Measurements from ENCODE around the gene PIP4K2A.
A peak's percentile ranks its signal among the peaks of the same experiment; 100 is the strongest.

PIP4K2A gene

DNA sequence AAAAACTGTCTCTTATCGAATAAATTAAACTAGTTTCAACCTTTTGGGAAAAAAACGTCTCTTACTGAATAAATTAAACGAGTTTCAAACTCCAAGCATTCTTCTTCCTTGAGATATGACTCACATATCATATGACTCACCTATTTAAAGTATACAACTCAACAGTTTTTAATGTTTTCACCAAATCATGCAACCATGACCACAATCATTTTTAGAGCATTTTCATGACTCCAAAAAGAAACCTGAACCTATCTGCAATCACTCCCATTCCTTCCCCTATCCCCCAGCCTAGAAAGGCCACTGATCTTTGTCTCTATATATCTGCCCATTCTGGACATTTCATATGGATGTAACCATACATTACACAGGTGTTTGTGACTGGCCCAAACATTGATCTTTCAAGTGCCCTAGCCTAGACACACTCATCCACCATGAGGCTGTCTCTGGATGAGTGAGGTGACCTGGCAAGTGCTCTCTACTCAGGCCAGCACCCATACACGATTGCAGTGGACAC lies 115.3 kb downstream of the PIP4K2A start:
- no peak for DNase-seq (ENCODE audit: low read depth)

DNA sequence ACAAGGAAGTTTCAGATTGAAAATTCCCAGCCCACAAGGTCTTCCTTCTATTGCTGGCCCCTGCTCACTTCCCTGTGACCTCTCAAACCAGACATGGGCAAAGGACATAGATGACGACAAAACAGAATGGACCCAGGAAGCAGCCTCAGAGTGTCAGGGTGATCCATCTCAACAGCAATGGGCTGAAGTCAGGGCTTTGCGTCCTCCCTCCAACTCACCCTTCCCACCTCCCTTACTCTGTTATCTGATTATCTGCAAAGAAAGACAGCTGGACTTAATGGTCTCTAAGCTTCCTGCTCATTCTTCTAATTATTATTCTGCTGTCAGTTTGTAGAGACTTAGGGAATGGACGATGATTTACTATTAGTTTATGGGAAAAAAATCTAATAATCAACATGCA lies 115.9 kb downstream of the PIP4K2A start:
- DNase-seq (ENCODE audit: low read depth): no peak

DNA sequence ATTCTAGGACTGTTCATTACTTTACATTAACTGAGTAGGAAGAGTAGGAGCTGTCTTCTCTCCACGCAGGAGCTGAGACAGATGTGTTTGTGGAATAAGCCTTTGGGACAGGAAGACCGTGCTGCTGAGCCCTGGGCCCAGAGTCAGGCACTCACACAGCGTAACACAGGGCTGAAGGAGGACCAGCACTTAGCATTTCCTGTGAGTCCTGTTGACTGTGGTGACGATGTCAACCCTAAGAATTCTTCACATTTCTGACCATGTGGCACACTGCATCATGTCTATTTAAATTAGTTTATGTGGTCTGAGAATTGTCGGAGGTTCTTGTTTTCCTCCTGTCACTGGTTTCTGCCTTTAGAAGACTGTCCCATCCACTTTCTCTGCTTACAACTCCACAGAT lies 117.2 kb downstream of the PIP4K2A start:
- DNase-seq (ENCODE audit: low read depth): no peak

DNA sequence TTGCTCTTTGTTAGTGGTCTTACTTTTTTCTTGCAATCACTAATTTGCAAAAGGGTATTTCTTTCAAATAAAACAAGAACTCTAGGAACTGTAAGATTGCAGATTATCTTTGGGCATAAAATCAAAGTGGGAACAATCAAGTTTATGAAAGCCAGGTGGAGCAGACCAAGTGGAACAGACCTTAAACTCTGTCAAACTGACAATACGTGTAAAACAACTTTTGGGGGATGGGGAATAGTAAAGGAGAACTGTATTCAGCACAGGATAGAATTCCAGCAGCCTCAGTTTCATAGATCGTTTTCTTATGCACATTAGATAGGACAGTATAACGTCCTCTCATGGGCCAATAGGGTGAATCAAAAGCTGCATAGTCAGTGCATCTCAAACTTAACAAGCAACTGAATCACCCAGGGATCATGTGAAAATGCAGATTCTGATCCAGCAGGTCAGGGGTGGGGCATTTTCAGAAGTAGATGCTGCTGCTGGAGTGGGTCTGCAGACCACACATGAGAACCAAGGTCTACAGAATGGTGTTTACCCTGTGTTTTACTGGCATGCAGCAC lies 120.7 kb downstream of the PIP4K2A start:
- DNase-seq (ENCODE audit: low read depth): no peak

DNA sequence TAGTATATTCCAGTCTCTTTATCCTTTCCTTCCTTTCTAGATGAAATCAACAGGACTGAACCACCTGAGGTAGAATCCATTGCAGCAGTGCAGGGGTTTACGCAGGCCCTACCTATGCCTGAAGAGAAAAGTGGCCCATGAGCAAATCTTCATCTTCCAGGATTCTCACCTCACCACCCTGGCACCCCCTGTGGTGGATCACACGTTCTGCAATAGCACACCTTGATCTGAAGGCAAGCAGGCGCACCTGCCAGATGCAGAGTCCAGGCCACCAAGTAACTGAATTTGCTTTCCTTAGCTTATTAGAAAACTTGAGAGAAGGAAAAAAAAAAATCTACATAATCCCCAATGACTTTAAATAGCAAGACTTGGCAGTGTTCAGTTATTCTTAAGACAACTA lies 121.4 kb downstream of the PIP4K2A start:
- DNase-seq (ENCODE audit: low read depth): no peak

DNA sequence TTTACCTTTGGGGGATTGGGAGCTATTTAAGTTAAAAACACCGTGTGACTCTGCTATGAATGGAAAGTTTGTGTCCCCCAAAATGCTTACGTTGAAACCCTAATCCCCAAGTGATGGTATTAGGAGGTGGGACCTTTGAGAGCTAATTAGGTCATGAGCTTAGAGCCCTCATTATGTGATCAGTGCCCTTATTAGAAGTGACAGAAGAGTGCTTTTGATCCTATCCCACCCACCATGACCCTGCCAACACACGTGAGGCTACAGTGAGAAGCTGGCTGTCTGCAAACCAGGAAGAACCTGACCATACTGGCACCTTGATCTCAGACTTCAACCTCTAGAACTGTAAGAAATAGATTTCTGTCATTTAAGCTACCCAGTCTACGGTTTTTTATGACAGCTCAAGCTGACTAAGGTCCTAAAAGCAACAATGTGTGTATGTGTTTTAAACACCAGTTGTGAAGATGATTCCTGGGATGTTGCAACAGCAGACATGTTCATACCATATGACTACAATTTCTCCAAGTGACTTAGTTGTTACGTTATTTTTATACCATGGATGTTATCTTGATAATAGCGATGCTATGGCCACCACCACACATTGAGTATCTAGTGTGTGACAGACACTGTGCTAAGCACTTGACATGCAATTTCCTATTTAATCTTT lies 124.4 kb downstream of the PIP4K2A start:
- no peak for DNase-seq (ENCODE audit: low read depth)

DNA sequence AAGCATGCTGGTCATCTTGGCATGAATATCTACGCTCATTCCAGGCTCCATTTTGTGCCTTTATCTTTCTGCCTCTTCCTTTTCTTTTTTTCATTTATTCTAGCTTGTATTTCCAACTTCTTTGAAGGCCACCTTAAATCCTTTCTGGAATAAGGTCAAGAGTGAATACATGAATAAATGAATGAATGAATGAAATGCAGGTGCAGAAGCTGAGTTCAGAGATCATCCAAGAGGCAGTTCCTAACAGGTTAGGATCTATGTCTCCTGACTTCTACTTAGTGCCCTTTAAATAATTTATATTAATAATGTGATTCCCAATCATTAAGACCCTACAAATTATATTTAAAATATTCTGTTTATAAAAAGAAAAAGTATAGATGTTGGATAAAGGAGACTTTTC lies 125.9 kb downstream of the PIP4K2A start:
- no peak for DNase-seq (ENCODE audit: low read depth)

DNA sequence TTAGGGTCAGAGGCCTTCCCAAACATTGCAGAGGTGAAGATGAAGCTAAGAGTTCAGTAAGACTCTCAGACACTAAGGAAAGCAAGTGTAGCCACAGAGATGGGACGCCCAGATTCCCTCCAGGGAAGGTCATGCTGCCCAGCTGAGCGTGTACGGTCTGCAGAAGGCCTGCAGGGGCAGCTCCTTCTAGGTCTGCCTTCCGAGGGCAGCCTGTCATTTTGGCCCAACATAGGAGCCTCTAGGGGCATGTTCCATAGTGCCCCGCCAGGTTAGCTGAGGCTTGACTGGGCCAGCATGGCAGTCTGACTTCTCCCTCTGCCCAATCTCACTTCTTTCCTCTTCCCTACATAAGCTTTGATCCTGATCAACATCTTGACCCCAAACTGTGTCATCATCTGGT lies 130.7 kb downstream of the PIP4K2A start:
- no peak for DNase-seq (ENCODE audit: low read depth)

DNA sequence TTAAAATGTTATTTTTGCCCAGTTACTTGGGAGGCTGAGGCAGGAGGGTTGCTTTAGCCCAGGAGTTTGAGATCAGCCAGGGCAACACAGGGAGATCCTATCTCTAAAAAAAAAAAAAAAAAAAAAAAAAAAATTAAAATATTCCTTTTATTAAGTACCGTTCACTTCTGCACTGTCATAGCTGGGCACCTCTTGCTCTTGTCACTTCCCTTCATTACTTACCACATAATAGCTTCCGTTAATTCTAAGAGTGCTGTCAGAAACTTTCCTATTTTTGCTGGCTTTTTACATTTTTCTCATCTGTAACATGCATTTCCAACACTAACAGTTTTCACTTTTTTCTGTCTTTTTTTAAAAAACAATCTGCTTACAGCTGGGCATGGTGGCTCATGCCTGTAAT lies 132.9 kb downstream of the PIP4K2A start:
- DNase-seq (ENCODE audit: low read depth): no peak

DNA sequence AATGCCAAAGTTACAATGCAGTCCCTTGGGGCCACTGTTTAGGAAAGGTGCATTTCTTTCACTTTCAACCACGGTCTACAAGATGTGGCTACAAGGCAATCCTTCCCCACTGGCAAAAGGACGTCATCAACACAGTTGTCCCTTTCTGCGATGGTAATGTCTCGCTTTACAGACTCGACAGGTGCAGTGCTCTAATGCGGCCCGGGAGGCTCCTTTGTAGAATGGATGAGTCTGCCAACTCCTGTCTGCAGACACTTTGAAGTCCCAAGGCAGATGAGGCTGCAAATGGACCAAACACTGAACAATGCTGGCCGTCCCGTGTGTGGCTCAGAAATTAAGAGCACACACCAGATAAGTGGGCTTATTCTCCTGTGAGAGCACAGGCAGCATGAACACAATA lies 133.7 kb downstream of the PIP4K2A start:
- DNase-seq (ENCODE audit: low read depth): no peak

DNA sequence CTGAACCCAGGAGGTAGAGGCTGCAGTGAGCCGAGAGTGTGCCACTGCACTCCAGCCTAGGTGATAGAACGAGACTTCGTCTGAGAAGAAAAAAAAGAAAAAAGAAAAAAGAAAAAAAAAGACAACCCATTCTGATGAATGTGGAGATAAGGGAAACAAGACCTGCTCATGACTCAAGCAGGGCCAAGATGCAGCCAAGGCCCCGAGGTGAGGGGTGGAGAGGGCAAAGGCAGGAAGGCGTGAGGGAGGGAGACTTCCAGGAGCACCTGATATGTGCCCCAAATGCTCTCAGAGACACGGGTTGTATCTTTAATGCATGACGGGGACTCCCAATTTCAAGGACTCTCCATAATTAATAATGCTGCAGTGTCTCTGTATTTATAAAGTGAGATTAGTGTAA lies 134.6 kb downstream of the PIP4K2A start:
- DNase-seq (ENCODE audit: low read depth): no peak

DNA sequence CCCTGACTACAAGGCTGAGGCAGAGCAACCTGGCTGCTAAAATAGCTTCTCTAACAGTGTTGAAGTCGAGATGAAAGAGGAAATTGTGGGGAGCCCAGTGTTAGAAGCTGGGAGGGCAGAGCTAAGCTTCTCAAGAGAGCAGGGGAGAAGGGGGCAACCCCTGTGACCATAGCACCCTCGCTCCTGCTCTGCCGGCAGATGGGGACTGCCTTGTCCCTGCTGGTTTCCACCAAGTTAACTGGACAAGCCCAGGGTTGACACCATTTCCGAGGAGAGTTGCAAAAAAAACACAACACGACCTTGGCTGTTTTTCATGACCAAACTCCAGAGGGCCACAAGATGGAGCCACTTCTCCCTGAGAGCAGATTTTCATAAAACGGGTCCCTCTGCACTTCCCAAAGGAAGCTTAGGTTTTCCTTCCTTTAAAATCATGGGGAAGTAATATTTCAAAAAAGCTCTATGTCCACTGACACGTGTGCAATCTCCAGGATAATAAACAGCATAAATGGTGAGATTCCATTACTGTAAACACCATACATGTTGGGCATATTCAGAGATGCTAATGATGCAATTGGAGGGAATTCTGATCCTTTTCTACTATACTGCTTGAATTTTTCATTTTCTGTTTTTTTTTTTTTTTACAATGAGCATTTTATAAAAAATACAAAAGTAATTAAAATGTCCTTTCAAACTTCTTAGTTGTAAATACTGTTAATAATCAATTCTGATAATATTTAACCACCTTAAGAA lies 140.4 kb downstream of the PIP4K2A start:
- peak; percentile 11 for DNase-seq (ENCODE audit: low read depth)

DNA sequence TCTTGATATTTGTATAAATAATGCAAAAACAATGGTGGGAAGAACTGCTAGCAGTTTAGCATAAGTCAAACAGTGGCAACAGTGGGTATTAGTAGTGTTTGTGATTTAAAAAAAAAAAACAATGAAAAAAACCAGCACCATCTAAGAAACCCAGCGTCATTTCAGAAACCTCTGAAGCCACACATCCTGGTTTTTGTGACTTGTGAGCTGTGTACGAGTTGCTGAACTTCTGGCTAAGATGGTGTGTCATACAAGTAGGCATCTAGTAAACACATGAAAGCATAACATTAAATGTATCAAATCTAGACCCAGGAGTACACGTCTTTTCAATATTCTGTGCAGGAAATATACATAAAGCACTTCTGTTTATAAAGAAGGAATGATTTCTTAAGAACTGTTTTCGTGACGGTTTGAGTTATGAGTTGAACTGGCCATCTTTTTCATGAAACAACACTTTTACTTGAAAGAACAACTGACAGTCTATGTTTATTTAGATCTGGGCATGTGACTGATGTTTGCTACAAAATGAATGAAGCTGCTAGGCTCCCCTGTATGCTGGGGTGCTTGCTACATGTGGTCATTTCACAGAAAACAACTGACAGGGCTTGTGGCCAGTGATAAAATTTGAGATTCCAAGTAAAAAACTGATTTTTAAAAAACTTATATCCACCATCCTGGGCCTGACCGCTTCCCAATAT lies 143.5 kb downstream of the PIP4K2A start:
- DNase-seq (ENCODE audit: low read depth): no peak

DNA sequence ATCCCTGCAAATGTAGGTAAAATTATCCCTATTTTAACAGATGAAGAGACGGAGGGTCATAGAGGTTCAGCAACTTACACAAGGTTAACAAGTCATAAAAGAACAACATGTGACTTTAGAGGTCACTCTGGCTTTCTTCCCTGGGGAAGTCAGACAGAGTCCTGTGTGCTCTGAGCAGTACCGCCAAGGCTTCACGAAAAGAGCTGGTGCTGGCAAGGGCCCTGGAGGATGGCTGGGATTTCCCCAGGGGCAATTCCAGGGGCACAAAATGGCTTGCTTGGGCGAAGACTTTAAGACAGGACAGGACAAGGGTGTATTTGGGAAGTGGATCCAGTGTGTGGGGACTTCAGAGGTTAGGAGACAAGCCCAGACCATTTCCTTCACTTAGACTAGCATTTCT lies 144.1 kb downstream of the PIP4K2A start:
- DNase-seq (ENCODE audit: low read depth): no peak

DNA sequence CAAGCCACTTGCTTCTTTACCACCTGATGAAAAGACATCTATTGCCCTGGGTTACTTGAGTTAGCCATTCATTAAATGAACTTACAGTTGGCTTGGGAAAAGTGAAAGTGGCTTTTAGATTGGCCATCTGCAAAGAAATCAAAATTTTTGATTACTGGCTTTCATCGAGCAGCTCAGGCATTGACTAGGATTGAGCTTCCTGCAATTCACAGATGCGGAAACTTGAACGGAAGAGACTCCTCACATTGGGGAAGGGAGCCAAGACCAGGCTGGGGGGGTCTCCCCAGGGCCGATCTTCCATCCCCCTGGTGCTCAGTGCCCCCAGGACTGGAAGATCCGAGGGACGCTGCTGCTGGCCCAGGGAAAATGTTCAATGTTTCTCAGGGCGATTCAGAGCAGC lies 145.4 kb downstream of the PIP4K2A start:
- DNase-seq (ENCODE audit: low read depth): no peak

DNA sequence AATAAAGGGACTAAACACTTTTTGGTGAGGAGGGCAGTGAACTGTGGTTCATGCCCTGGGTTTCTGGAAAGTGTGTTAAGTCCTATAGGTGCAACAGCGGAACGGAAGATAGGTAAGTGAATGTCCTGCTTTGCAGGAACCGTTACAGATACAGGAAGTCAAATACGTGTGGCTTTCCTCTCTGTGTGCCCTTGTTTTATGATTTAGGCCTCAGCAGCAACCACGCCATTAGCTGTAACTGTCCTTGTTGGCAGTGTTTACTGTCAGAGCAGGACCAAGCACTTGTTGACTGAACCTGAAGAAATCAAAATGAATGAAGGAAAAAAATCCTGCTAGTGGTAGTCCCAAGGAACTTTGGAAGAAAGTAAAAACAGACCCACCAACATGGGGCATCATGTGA lies 150.3 kb downstream of the PIP4K2A start:
- DNase-seq (ENCODE audit: low read depth): no peak

DNA sequence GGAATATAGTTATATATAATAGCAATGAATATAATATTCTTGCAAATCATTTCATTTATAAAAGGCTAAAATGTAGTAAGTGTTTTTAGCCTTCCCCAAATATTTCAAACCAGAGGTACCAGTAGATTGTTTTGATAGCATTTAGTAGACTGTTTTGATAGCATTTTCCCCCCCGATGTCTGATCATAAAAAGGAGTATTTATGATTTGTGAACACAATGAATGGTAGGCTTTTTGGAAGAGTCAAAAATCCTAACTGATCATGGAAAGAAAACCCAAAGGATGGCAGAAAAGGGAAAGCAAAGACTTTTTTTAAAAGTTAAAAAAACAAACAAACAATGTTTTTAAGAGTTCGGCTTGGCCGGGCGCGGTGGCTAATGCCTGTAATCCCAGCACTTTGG lies 152.5 kb downstream of the PIP4K2A start:
- no peak for DNase-seq (ENCODE audit: low read depth)

DNA sequence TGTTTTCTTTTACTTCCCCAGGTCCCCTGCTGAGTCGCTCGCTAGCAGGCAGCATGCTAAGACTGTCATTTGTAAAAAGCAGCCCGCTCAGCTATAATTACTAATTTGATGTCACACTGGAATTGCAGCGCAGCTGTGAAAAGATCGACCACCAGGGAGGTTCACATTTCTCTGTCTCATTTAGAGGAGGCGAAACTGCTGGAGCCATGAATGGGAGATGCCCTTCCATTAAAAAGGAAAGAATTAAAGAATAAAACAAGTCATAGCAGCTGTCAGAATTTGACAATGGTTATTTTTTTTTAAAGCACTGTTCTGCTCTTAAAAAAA lies 153.5 kb downstream of the PIP4K2A start:
- no peak for DNase-seq (ENCODE audit: low read depth)

DNA sequence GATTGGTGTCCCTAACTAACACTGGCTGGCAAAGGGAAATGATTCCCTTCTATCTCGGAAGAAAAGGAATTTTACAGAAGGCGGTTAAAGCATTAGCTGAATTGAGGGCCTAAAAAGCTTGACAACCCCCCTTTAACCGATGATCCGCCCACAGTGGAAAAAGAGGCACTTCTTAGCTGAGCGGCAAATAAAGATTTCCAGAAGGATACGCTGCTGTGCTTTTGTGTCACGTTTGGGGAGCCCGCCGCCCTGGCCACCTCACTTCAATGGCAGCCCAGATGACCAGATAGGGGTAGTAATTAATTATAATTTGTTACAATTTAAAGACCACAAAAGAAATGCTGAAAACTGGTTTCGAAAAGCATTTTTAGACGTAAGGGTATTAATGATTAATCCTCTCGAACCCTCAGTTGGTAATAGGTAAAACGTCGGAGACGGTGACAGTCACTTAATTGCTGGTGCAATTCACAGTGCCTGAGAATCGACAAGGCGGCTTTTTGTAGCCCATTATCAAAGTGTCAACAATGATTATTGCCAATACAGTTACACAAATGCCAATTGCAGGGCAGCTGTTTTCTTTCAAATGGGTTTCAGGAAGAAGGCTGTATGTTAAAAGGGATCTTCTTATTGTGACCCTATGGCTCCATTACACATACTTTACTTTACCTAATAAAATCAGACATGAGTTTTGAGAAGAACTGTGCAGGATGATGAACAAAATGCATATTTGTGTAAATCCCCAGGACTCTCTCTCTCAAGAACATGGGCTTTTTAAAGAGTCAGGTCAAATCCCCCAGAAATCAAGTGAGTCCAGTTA lies 154.1 kb downstream of the PIP4K2A start:
- no peak for DNase-seq (ENCODE audit: low read depth)

DNA sequence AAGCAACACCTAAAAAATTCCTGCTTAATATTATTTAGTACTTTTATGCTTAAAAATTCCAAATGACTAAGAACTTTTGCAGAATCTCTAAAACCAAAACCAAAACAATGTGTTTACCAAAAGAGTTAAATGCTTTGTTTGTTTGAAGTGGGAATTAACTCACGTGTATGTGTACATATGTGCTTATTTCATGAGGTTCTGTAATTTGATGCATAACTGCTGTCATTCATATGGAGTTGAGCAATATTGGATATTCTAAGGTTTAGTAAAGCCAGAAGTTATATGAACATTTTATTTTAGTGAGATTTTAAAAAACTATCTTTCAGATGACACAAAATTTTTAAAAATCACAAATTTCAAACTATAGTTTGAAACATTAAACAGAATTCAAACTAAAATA lies 157.1 kb downstream of the PIP4K2A start:
- no peak for DNase-seq (ENCODE audit: low read depth)

DNA sequence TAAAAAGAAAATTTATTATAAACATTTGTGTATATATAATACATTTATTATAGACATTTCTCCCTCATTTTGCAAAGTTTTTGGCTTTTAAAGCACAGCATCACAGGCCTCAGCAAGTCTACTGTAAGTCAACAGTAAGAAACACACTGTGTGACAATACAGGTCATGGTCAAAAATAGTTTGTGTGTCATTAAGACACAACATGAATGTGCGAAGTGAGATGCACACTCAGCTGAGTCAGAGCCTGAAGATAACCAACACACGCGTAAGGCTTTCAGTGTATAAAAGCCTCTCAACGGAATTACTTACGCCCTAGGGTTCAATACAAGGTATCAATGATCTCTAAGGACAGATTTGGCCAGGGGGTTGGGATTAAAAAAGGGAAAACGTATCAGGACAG lies 157.6 kb downstream of the PIP4K2A start:
- DNase-seq (ENCODE audit: low read depth): no peak

Measured in activated T-cell treated with anti-CD3 and anti-CD28 coated beads for 1 hour (primary cell).